GM11168 (cell line): Measurements from ENCODE around the gene PEX11A.

Source experiments
- in situ Hi-C: fragments of 300-500 bp; cut with MboI; formaldehyde crosslinking; loops from one replicate; pipeline ENCODE4 v1.12.0; 2022; ENCODE audit warnings: low sequenced_read_pairs; ENCODE audit not compliant: unreplicated experiment

Gene PEX11A

GRCh38 chr15:89659295-89659694 lies 31.3 kb downstream of the PEX11A start:
- in situ Hi-C loops = no loop called here

GRCh38 chr15:89657686-89658200 lies 32.8 kb downstream of the PEX11A start:
- in situ Hi-C loops = no loop called here

GRCh38 chr15:89656116-89656815 lies 34.3 kb downstream of the PEX11A start:
- in situ Hi-C loops = no loop called here

GRCh38 chr15:89654847-89655805 lies 35.4 kb downstream of the PEX11A start, which contains the start of gene KIF7:
KIF7 (minus strand) TSS chr15:89655467; CDS start chr15:89652930, 2,537 bp downstream.
- in situ Hi-C loops = no loop called here

DNA sequence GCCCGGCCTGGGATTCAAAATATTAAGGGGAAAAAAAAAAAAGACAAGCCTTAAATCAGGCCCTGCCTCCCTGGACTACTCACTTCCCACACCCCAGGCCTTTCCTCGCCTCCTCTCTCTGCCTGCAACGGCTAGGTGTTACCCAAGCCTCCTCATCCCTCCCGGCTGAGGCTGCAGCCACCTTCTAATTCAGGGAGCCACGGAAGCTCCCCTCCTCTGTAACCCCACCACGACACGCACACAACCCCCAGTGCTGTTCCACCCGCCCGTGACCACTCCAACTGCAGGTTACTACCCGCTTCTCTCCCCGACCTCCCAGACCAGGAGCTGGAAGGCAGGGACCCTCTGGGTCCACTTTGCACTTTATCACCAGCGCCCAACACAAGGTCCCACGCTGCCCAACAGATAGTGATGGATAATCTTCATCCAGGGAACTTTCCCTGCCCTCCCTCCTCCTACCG lies 36.2 kb downstream of the PEX11A start:
- in situ Hi-C loops = no loop called here

GRCh38 chr15:89653578-89653977 lies 37.0 kb downstream of the PEX11A start:
- in situ Hi-C loops = no loop called here

- in situ Hi-C loops = no loop called here
These were observed 37.9 kb downstream of the PEX11A start for GRCh38 chr15:89652666-89653065.

- in situ Hi-C loops = no loop called here
These were observed 38.4 kb downstream of the PEX11A start for GRCh38 chr15:89652131-89652530.

DNA sequence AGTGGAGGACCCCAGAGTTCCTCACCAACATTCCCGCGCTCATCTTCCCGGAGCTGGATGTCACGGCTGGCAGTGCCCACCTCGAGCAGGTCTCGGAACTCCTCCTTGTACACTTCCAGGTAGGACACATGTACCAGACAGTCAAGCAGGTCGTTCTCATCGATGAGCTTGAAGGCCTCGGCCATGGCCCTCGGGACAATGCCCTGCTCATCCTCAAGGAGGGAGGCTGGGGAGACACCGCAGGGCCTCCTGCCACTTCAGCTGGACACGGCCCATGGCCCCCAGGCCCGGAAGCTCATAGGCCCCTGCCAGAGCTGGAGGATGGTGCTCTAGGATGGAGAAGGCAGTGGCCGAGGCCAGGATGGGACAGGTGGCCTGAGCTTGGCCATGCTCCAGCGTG lies 40.8 kb downstream of the PEX11A start:
- in situ Hi-C loops = no loop called here

- in situ Hi-C loops = no loop called here
These were observed 41.4 kb downstream of the PEX11A start for GRCh38 chr15:89649013-89649625.

- in situ Hi-C loops = no loop called here
These were observed 42.2 kb downstream of the PEX11A start for GRCh38 chr15:89648106-89649012.

GRCh38 chr15:89647191-89647851 lies 43.2 kb downstream of the PEX11A start:
- in situ Hi-C loops = no loop called here

- in situ Hi-C loops = no loop called here
These were observed 44.0 kb downstream of the PEX11A start for GRCh38 chr15:89646416-89647141.

DNA sequence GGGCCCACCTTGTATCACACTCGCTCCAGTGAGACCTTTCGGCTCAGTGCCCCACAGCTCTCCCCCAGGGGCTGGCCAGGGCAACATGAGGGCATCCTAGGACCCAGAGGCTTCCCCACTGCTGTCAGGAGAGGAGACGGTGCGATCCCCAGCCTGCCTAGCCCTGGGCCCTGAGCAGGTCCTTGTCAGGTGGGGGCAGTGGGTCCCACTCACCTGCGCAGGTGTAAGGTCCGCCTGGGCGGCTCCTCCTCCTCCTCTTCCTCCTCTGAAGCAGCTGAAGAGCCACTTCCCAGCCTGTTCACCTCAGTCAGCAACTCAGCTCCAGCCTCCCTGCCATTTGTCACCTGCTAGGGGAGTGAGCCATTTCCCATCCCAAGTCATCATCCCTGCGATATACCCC lies 44.9 kb downstream of the PEX11A start:
- in situ Hi-C loops = no loop called here

DNA sequence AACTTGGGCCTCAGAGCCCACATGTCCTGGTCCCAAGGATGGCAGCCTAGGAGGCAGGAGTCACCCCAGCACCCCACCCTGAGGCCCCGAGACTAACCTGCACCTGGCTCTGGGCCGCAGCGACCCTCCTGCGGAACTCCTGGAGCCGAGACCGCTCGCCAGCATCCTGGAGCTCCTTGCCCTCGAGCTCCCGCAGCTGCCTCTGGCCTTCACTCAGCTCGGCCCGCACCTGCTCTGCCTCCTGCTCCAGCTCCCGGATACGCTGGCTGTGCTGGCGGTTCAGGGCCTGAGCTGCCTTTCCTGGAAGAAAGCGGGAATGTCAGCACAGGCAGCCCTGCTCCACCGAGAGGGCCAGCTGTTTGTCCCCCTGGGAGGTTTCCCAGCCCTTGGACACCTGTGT lies 48.4 kb downstream of the PEX11A start:
- in situ Hi-C loops = no loop called here

DNA sequence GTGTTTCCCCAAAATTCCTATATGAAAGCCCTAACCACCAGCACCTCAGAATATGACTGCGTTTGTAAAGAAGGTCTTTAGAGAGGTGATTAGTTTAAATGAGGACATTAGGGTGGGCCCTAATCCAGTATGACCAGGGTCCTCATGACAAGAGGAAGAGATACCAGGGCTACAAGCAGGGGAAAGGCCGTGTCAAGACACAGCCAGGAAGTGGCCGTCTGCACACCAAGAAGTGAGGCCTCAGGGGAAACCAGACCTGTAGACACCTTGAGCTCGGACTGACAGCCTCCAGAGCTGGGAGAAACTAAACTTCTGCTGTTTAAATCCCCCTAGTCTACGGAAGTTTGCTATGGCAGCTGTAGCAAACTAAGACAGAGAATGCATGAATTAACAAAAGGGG lies 49.5 kb downstream of the PEX11A start:
- in situ Hi-C loops = no loop called here

GRCh38 chr15:89640245-89640644 lies 50.3 kb downstream of the PEX11A start:
- in situ Hi-C loops = no loop called here

DNA sequence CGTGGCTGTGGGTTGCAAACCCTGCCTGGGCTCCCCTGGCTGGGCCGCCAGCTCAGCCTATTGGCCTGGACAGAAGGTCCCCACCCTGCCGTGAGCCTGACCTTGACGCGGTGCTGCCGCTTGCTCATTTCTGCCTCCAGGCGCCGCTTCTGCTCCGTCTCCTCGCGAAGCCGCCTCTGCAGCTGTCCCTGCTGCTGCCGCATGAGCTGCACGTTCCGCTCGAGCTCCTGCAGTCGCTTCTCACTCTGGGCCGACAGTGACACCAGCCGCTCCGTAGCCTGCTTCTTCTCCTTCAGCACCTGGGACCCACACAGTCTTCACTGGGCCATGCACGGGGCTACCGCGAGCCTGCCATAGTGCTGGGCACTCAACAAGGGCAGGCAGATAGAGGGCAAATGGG lies 57.0 kb downstream of the PEX11A start:
- in situ Hi-C loops = no loop called here
